ENCODE data around the gene ELF3.
A peak's percentile ranks its signal among the peaks of the same experiment; 100 is the strongest.
"Not testable (repeated sequence)": the region's sequence is repeated elsewhere in the genome, so short reads cannot be mapped to it uniquely, and the experiment has no call there.

The ELF3 gene

GRCh38 chr1:202009326-202010179, 834 bp upstream of the ELF3 start:
- DNase-seq = peak; percentile 77

- no peak for DNase-seq
Measured at GRCh38 chr1:202011994-202012393, 1.6 kb downstream of the ELF3 start.

GRCh38 chr1:202012544-202013478, 2.4 kb downstream of the ELF3 start:
- DNase-seq = no peak

GRCh38 chr1:202013603-202014002, 3.2 kb downstream of the ELF3 start:
- no peak for DNase-seq

- no peak for DNase-seq
Measured at GRCh38 chr1:202014060-202014459, 3.7 kb downstream of the ELF3 start.

GRCh38 chr1:202014915-202015661, 4.7 kb downstream of the ELF3 start:
- no peak for DNase-seq

GRCh38 chr1:202015662-202015937, 5.2 kb downstream of the ELF3 start:
- DNase-seq = no peak

- no peak for DNase-seq
Measured at GRCh38 chr1:202016022-202016810, 5.8 kb downstream of the ELF3 start.

- no peak for DNase-seq
Measured at GRCh38 chr1:202016811-202017748, 6.7 kb downstream of the ELF3 start.

- DNase-seq = no peak
Measured at GRCh38 chr1:202017749-202018467, 7.5 kb downstream of the ELF3 start.

- DNase-seq = no peak
Measured at GRCh38 chr1:202018468-202019234, 8.3 kb downstream of the ELF3 start.

GRCh38 chr1:202019235-202019558, 8.8 kb downstream of the ELF3 start:
- not testable (repeated sequence) for DNase-seq

- DNase-seq = no peak
Measured at GRCh38 chr1:202023001-202023433, 12.6 kb downstream of the ELF3 start.

GRCh38 chr1:202029171-202029665, 18.8 kb downstream of the ELF3 start:
- DNase-seq = no peak

- no peak for DNase-seq
Measured at GRCh38 chr1:202029727-202030126, 19.3 kb downstream of the ELF3 start.

GRCh38 chr1:202031796-202032195, 21.4 kb downstream of the ELF3 start:
- no peak for DNase-seq

- no peak for DNase-seq
Measured at GRCh38 chr1:202034149-202034682, 23.8 kb downstream of the ELF3 start.

GRCh38 chr1:202034683-202035462, 24.5 kb downstream of the ELF3 start:
- no peak for DNase-seq

Measured in 8988T (cell line).